Fibroblast of lung (primary cell): ENCODE data around the gene ZNF831. TPM values are rescaled to one million over a fixed set of nuclear protein-coding genes. Genes with fewer than 3 reads are reported as not detected.

Experiments
- DNase-seq, 2 donors: peaks; one replicate each; pipeline versions ENCODE4 v3.0.0 to v3.0.0-alpha.2; 2010; ENCODE audit warnings: low read depth in 2 of 2
- H2AFZ ChIP-seq: 2 replicates; pipeline ENCODE4 v1.5.1; 2012; ENCODE audit warnings: low read length, control low read depth, inconsistent platforms
- H3K27ac ChIP-seq: 2 replicates; pipeline ENCODE4 v1.5.1; 2011; ENCODE audit warnings: low read length, control low read depth; ENCODE audit not compliant: insufficient read depth
- H3K27me3 ChIP-seq: 2 replicates; pipeline ENCODE4 v1.5.1; 2011; ENCODE audit warnings: mild to moderate bottlenecking, low read length; ENCODE audit not compliant: control insufficient read depth, insufficient read depth
- H3K36me3 ChIP-seq: 2 replicates; pipeline ENCODE4 v1.5.1; 2011; ENCODE audit warnings: low read length; ENCODE audit not compliant: control insufficient read depth, insufficient read depth
- H3K4me1 ChIP-seq: 2 replicates; pipeline ENCODE4 v1.5.1; 2011; ENCODE audit warnings: low read length; ENCODE audit not compliant: control insufficient read depth, insufficient read depth; ENCODE audit errors: extremely low read depth
- H3K4me2 ChIP-seq: 2 replicates; pipeline ENCODE4 v1.5.1; 2011; ENCODE audit warnings: low read length, control low read depth; ENCODE audit not compliant: insufficient read depth; ENCODE audit errors: extremely low read depth
- H3K4me3 ChIP-seq, 4 experiments: fragments of 200-600 bp in 1 of 4; sonication (generic) in 1 of 4; replicated peaks in 1 of 4; 2 replicates each; pipeline ENCODE4 v1.5.1; 2011 to 2016; ENCODE audit warnings: low read length in 4 of 4, low read depth in 3 of 4, mild to moderate bottlenecking in 3 of 4, control low read depth in 2 of 4, inconsistent platforms in 1 of 4, mixed read lengths in 1 of 4; ENCODE audit not compliant: insufficient read depth in 1 of 4; ENCODE audit errors: control extremely low read depth in 1 of 4
- H3K79me2 ChIP-seq: 2 replicates; pipeline ENCODE4 v1.5.1; 2012; ENCODE audit warnings: mild to moderate bottlenecking, low read length, inconsistent platforms; ENCODE audit not compliant: control insufficient read depth, insufficient read depth
- H3K9ac ChIP-seq: 2 replicates; pipeline ENCODE4 v1.5.1; 2011; ENCODE audit warnings: mild to moderate bottlenecking, low read length, control low read depth; ENCODE audit not compliant: insufficient read depth
- H3K9me3 ChIP-seq: 2 replicates; pipeline ENCODE4 v1.5.1; 2012; ENCODE audit warnings: low read depth, low read length; ENCODE audit not compliant: control insufficient read depth, insufficient read depth
- H4K20me1 ChIP-seq: 2 replicates; pipeline ENCODE4 v1.5.1; 2011; ENCODE audit warnings: low read length; ENCODE audit not compliant: control insufficient read depth, insufficient read depth; ENCODE audit errors: extremely low read depth
- CTCF ChIP-seq, 2 donors: IDR thresholded peaks in 1 of 2; conservative IDR thresholded peaks in 1 of 2; 1 replicate in 1 of 2; 2 replicates in 1 of 2; pipeline ENCODE4 v1.5.1; 2011 to 2012; ENCODE audit warnings: low read length in 2 of 2, control low read depth in 1 of 2, inconsistent platforms in 1 of 2, low read depth in 1 of 2, mild to moderate bottlenecking in 1 of 2
- EZH2 ChIP-seq: IDR thresholded peaks from 2 replicates; pipeline ENCODE4 v1.5.1; 2012; ENCODE audit warnings: low read length, control low read depth, mild to moderate bottlenecking; ENCODE audit errors: missing control alignments
- polyA plus RNA-seq, 2 donors: library from polyadenylated mRNA; depleted of rRNA in 1 of 2; stranded (reverse) in 1 of 2; unstranded in 1 of 2; fragments of >200 nt; gene quantifications; 2 replicates each; pipeline ENCODE4 v1.2.1, GENCODE V29; 2011 to 2012; ENCODE audit warnings: missing spikeins in 1 of 2
- total RNA-seq: library from RNA; depleted of rRNA; stranded (reverse); fragments of >200 nt; gene quantifications from 2 replicates; pipeline ENCODE4 v1.2.1, GENCODE V29; 2014

Gene ZNF831
- total and polyA plus RNA-seq, 2 donors (not counting 1 experiment from before 2014, with no cell fraction given) = not detected

- no peaks in the 10 kb centered on the region for H4K20me1 ChIP-seq
- no peaks in the 10 kb centered on the region for H3K36me3 ChIP-seq
- H3K9ac ChIP-seq = no peak overlapping the region
- no peaks in the 10 kb centered on the region for H3K79me2 ChIP-seq
- no peaks in the 10 kb centered on the region for H3K4me1 ChIP-seq
- TF ChIP-seq CTCF (conservative IDR thresholded peaks at IDR 0.05 in 1 of 2, IDR thresholded peaks at IDR 0.05 in 1 of 2; ENCODE audit: low read depth in 1 of 2, low read length in 2 of 2) = no peak
- no peak overlapping the region for H2AFZ ChIP-seq
- no peaks in the 10 kb centered on the region for H3K27me3 ChIP-seq
- no peak for DNase-seq
- H3K27ac ChIP-seq = no peak overlapping the region
- H3K4me2 ChIP-seq = no peak overlapping the region
- no peak overlapping the region for H3K4me3 ChIP-seq
- H3K9me3 ChIP-seq = no peaks in the 10 kb centered on the region
These were observed 9.2 kb upstream of the ZNF831 start for GRCh38 chr20:59154317-59155013.

GRCh38 chr20:59157064-59157463 is 6.6 kb upstream of the ZNF831 start:
- Histone ChIP-seq H3K36me3 (no peaks in the 10 kb centered on the region), H4K20me1 (no peaks in the 10 kb centered on the region), H2AFZ (no peak overlapping the region), H3K4me3 (no peak overlapping the region), H3K79me2 (no peaks in the 10 kb centered on the region), H3K4me2 (no peak overlapping the region), H3K4me1 (no peaks in the 10 kb centered on the region), H3K9ac (no peak overlapping the region), H3K27me3 (no peaks in the 10 kb centered on the region), H3K27ac (no peak overlapping the region), H3K9me3 (no peaks in the 10 kb centered on the region)
- DNase-seq = no peak
- TF ChIP-seq EZH2 (no peak), CTCF (conservative IDR thresholded peaks at IDR 0.05 in 1 of 2, IDR thresholded peaks at IDR 0.05 in 1 of 2; ENCODE audit: low read depth in 1 of 2, low read length in 2 of 2) (no peak)

- H3K27ac ChIP-seq = no peak overlapping the region
- no peaks in the 10 kb centered on the region for H4K20me1 ChIP-seq
- no peak overlapping the region for H2AFZ ChIP-seq
- no peak overlapping the region for H3K4me2 ChIP-seq
- DNase-seq = no peak
- H3K4me1 ChIP-seq = no peaks in the 10 kb centered on the region
- no peak for TF ChIP-seq CTCF (conservative IDR thresholded peaks at IDR 0.05 in 1 of 2, IDR thresholded peaks at IDR 0.05 in 1 of 2; ENCODE audit: low read depth in 1 of 2, low read length in 2 of 2)
- no peak for TF ChIP-seq EZH2
- no peak overlapping the region for H3K9ac ChIP-seq
- no peaks in the 10 kb centered on the region for H3K9me3 ChIP-seq
- no peaks in the 10 kb centered on the region for H3K27me3 ChIP-seq
- no peaks in the 10 kb centered on the region for H3K79me2 ChIP-seq
- H3K4me3 ChIP-seq = no peak overlapping the region
- no peaks in the 10 kb centered on the region for H3K36me3 ChIP-seq
These were observed 6.1 kb upstream of the ZNF831 start for GRCh38 chr20:59157531-59157930.
